Left ventricle myocardium inferior (tissue), 1 donor: ENCODE data around the gene COPB1. TPM values are rescaled to one million over a fixed set of nuclear protein-coding genes. Genes with fewer than 3 reads are reported as not detected.

ENCODE experiments used
- DNase-seq: peaks from one replicate; pipeline ENCODE4 v3.0.0-alpha.2; 2020
- H3K27ac ChIP-seq: fragments of 200-600 bp; replicated peaks from 2 replicates; pipeline ENCODE4 v1.8.0; 2021
- H3K27me3 ChIP-seq: fragments of 200-600 bp; 2 replicates; pipeline ENCODE4 v1.8.0; 2021; ENCODE audit warnings: low read depth
- H3K36me3 ChIP-seq: fragments of 200-600 bp; 2 replicates; pipeline ENCODE4 v1.8.0; 2021
- H3K4me1 ChIP-seq: fragments of 200-600 bp; 2 replicates; pipeline ENCODE4 v1.8.0; 2021
- H3K4me3 ChIP-seq: fragments of 200-600 bp; 2 replicates; pipeline ENCODE4 v1.8.0; 2021; ENCODE audit warnings: mild to moderate bottlenecking, moderate library complexity
- H3K9me3 ChIP-seq: fragments of 200-600 bp; replicated peaks from 2 replicates; pipeline ENCODE4 v1.8.0; 2021
- intact Hi-C: fragments of 100-400 bp; cut with micrococcal nuclease; formaldehyde crosslinking; loops from one replicate; pipeline ENCODE4 v1.11.0; 2022
- total RNA-seq: library from RNA; stranded (reverse); fragmentation: NEBNext Ultra II Directional; extraction: Animal tissue kit (Norgen Biotek cat#: 25700); gene quantifications from one replicate; pipeline ENCODE4 v1.2.1, GENCODE V29; 2021
- TF ChIP-seq, protein P1 (sequence below): fragments of 200-600 bp; IDR thresholded peaks from 2 replicates; pipeline ENCODE4 v1.8.0; 2021; ENCODE audit warnings: antibody characterized with exemption, mild to moderate bottlenecking, borderline replicate concordance
- donor health status: DM: no; HTN: yes; CAD: no; lungs with severe emphysema.

Gene COPB1
- total RNA-seq, 1 donor from 2014 or later = 45.8 TPM

DNA sequence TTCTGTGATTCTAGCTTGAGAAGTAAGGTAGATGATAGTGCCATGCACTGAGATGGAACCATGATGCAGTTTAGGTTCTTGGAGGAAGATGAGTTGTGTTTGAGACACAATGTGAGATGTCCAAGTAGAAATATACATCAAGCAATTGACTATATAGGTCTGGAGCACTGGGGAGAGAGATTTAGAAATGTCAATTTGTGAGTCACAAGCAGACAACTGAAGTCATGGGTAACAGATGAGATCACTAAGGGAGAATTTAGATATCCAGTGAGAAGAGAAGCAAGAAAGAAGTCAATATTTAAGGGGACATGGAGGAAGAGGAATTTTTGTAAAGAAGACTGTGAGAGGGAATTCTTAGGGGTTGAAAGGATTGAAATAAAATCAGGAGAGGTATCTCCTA lies 75.5 kb downstream of the COPB1 start:
- Histone ChIP-seq H3K9me3 (no peaks in the 10 kb centered on the region), H3K4me3 (no peak overlapping the region), H3K36me3 (no peaks in the 10 kb centered on the region), H3K27ac (no peak overlapping the region), H3K27me3 (no peaks in the 10 kb centered on the region), H3K4me1 (peaks cover 28% of the 10 kb centered on the region)
- TF ChIP-seq, protein P1, sequence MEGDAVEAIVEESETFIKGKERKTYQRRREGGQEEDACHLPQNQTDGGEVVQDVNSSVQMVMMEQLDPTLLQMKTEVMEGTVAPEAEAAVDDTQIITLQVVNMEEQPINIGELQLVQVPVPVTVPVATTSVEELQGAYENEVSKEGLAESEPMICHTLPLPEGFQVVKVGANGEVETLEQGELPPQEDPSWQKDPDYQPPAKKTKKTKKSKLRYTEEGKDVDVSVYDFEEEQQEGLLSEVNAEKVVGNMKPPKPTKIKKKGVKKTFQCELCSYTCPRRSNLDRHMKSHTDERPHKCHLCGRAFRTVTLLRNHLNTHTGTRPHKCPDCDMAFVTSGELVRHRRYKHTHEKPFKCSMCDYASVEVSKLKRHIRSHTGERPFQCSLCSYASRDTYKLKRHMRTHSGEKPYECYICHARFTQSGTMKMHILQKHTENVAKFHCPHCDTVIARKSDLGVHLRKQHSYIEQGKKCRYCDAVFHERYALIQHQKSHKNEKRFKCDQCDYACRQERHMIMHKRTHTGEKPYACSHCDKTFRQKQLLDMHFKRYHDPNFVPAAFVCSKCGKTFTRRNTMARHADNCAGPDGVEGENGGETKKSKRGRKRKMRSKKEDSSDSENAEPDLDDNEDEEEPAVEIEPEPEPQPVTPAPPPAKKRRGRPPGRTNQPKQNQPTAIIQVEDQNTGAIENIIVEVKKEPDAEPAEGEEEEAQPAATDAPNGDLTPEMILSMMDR = no peak
- intact Hi-C loops = no loop called here
- no peak for DNase-seq

DNA sequence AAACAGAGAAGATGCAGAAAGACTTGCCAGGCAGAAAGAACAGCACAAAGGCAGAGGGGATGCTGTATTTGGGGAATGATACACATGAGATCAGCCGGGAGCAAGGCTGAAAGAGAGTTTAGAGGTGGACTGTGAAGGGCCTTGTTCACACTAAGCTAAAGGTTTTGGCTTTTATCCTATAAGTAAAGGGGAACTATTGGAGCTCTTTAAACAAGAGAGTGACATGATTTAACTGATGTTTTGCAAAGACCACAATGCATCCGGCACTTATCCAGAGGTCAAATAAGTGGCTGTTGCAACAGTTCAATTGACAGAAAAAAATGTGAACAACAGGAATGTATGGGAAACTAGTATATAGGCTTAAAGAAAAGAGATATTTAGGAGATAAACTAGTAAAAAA lies 76.0 kb downstream of the COPB1 start:
- no peaks in the 10 kb centered on the region for H3K36me3 ChIP-seq
- TF ChIP-seq, protein P1 = no peak
- H3K9me3 ChIP-seq = no peaks in the 10 kb centered on the region
- H3K4me3 ChIP-seq = no peak overlapping the region
- DNase-seq = no peak
- H3K4me1 ChIP-seq = peaks cover 28% of the 10 kb centered on the region
- no peaks in the 10 kb centered on the region for H3K27me3 ChIP-seq
- intact Hi-C loops = no loop called here
- peak overlapping the region; percentile 82 for H3K27ac ChIP-seq

DNA sequence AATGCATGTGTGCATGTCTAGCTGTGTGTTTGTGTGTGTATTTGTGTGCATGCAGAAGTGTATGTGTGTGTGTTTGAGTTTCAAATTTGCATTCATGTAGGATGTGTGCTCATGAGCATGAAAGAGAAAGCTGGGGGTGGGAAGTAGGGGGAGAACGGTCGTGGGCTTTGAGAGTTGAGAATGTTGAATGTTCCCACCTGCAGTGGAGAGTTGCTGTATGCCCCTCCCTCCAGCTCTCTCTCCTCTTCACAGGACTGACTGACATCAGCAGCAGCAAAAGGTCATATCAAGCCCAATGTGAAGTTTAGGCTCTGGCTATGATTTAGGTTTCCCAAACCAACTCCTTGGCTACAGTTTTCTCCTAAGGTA lies 76.8 kb downstream of the COPB1 start:
- intact Hi-C loops = no loop called here
- Histone ChIP-seq H3K27me3 (no peaks in the 10 kb centered on the region), H3K36me3 (no peaks in the 10 kb centered on the region), H3K27ac (peak overlapping the region; percentile 82), H3K9me3 (no peaks in the 10 kb centered on the region), H3K4me1 (peaks cover 32% of the 10 kb centered on the region), H3K4me3 (no peak overlapping the region)
- no peak for DNase-seq
- TF ChIP-seq, protein P1 = no peak

DNA sequence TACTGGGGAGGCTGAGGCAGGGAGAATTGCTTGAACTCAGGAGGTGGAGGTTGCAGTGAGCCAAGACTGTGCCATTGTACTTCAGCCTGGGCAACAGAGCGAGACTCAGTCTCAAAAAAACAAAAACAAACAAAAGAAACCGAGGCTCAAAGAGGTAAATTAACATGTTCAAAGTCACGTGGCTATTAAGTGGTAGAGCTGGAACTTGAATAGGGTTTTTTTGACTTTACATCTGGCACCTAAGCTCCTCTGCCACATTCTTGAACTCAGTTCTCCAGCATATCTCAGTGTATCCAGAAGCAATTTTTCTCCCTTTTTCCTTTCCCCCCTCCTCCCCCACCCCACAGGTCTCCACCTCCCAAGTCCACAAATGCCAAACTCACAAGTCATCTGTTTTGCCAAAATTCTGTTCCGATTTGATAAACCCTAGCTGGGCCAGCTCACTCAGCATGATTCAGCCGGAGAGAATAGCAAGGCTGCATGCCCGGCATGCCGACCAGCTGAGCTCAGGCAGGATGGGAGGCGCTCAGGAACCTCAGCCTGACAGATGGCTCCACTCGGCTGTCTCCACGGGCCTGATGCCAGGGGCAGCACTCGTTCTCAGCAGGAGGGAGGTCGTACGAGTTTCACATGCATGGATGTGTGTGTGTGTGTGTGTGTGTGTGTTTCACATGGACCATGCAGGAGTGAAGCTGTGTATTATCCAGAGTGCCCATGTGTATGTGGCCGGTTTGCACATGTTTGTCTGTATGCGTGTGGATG lies 77.4 kb downstream of the COPB1 start:
- H3K4me1 ChIP-seq = peaks cover 37% of the 10 kb centered on the region
- no peaks in the 10 kb centered on the region for H3K36me3 ChIP-seq
- no peaks in the 10 kb centered on the region for H3K9me3 ChIP-seq
- no peaks in the 10 kb centered on the region for H3K27me3 ChIP-seq
- peak overlapping the region; percentile 82 for H3K27ac ChIP-seq
- TF ChIP-seq, protein P1 = no peak
- intact Hi-C loops = no loop called here
- peak; percentile 88 for DNase-seq
- peak overlapping the region; percentile 19 for H3K4me3 ChIP-seq

DNA sequence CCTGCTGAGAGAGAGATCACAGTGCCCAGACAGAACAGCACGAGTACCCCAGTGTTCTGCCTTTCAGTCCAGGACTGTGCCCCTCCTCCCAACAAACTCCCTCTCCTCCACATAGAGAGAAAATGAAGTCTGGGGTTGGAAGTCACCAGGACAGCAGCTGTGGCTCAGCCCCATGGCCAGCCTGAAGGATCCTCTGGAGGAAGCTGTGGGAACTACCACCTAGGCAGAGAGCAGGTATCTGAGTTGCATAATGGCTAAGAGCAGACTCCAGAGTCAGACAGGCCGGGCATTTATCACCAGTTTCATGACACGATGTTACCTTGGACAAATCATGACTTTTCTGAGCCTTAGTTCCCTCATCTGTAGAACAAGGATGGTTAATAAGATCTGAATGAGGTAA lies 79.4 kb downstream of the COPB1 start:
- no peaks in the 10 kb centered on the region for H3K36me3 ChIP-seq
- H3K27ac ChIP-seq = no peak overlapping the region
- no peaks in the 10 kb centered on the region for H3K9me3 ChIP-seq
- no peak overlapping the region for H3K4me3 ChIP-seq
- no peaks in the 10 kb centered on the region for H3K27me3 ChIP-seq
- no peak for DNase-seq
- TF ChIP-seq, protein P1 = no peak
- peaks cover 38% of the 10 kb centered on the region for H3K4me1 ChIP-seq
- intact Hi-C loops = no loop called here
